ENCODE results near the gene GSK3B.

GSK3B gene

DNA sequence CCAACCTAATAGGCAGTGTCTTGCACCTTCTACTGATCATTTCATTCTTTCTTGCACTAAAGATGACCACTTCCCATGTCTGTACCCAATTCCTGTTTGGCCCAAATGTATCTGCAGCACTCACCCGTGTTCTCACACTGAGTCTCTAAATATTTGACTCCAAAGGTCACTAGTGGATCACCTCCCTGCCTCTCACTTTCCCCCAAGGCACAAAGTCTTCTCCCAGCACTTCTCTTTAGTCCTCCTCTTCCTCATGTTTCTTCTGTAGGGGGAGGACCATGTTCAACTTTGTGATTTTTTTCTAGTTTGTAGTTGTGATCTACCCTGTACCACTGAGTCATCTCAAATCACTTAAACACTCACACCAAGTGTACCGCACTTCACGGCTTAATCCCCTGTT is 298.4 kb downstream of the GSK3B start:
- Histone ChIP-seq H3K9me3 (ENCODE audit: control insufficient read depth, insufficient read depth, low read length) (no peaks in the 10 kb centered on the region), H3K4me1 (ENCODE audit: insufficient read depth, low read length) (peaks cover 16% of the 10 kb centered on the region), H3K9ac (ENCODE audit: low read depth, low read length) (no peak overlapping the region), H3K36me3 (ENCODE audit: insufficient read depth, low read length) (no peaks in the 10 kb centered on the region)

GRCh38 chr3:119794971-119795612 is 299.2 kb downstream of the GSK3B start:
- Histone ChIP-seq H3K9ac (ENCODE audit: low read depth, low read length) (no peak overlapping the region), H3K36me3 (ENCODE audit: insufficient read depth, low read length) (no peaks in the 10 kb centered on the region), H3K9me3 (ENCODE audit: control insufficient read depth, insufficient read depth, low read length) (no peaks in the 10 kb centered on the region), H3K4me1 (ENCODE audit: insufficient read depth, low read length) (peaks cover 16% of the 10 kb centered on the region)

- H3K4me1 ChIP-seq (ENCODE audit: insufficient read depth, low read length) = peaks cover 16% of the 10 kb centered on the region
- no peak overlapping the region for H3K9ac ChIP-seq (ENCODE audit: low read depth, low read length)
- no peaks in the 10 kb centered on the region for H3K9me3 ChIP-seq (ENCODE audit: control insufficient read depth, insufficient read depth, low read length)
- no peaks in the 10 kb centered on the region for H3K36me3 ChIP-seq (ENCODE audit: insufficient read depth, low read length)
These were observed 299.8 kb downstream of the GSK3B start for GRCh38 chr3:119794401-119794800.

- H3K9ac ChIP-seq (ENCODE audit: low read depth, low read length) = no peak overlapping the region
- H3K4me1 ChIP-seq (ENCODE audit: insufficient read depth, low read length) = peaks cover 16% of the 10 kb centered on the region
- no peaks in the 10 kb centered on the region for H3K9me3 ChIP-seq (ENCODE audit: control insufficient read depth, insufficient read depth, low read length)
- no peaks in the 10 kb centered on the region for H3K36me3 ChIP-seq (ENCODE audit: insufficient read depth, low read length)
These were observed 302.0 kb downstream of the GSK3B start for GRCh38 chr3:119792270-119792669.

DNA sequence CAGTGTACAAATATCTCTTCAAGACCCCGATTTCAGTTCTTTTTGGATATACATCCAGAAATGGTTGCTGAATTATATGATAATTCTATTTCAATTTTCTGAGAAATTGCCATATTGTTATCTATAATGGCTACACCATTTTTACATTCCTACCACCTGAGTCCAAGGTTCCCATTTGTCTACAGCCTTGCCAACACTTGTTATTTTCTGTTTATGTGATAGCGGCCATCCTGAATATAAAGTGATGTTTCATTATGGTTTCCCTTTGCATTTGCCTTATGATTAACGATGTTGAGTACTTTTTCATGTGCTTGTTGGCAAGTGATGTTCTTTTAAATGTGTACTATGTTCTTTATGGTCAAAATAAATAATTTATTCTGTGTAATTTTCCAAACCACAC is 303.9 kb downstream of the GSK3B start:
- Histone ChIP-seq H3K36me3 (ENCODE audit: insufficient read depth, low read length) (no peaks in the 10 kb centered on the region), H3K9me3 (ENCODE audit: control insufficient read depth, insufficient read depth, low read length) (no peaks in the 10 kb centered on the region), H3K9ac (ENCODE audit: low read depth, low read length) (no peak overlapping the region), H3K4me1 (ENCODE audit: insufficient read depth, low read length) (peaks cover under 1% of the 10 kb centered on the region)

- Histone ChIP-seq H3K9me3 (ENCODE audit: control insufficient read depth, insufficient read depth, low read length) (no peaks in the 10 kb centered on the region), H3K4me1 (ENCODE audit: insufficient read depth, low read length) (no peaks in the 10 kb centered on the region), H3K36me3 (ENCODE audit: insufficient read depth, low read length) (no peaks in the 10 kb centered on the region), H3K9ac (ENCODE audit: low read depth, low read length) (no peak overlapping the region)
These were observed 307.8 kb downstream of the GSK3B start for GRCh38 chr3:119786409-119786808.

DNA sequence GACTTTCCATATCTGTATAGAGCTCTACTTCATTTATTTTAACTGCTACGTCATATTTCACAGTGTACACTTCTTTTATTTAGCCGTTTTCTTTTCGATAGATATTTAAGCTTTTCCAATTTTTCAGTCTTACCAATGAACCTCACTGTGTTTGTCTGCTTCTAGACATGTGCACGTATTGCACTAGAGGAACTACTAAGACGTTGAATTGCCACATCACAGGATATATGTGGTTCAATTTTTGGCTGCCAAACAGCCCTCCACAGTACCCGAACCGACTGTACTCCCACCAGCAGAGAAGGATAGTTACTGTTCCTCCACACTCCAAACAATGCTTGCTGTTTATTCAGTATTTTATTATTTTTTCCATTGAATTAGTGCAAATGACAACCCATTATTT is 310.4 kb downstream of the GSK3B start:
- H3K9me3 ChIP-seq (ENCODE audit: control insufficient read depth, insufficient read depth, low read length) = no peaks in the 10 kb centered on the region
- H3K9ac ChIP-seq (ENCODE audit: low read depth, low read length) = no peak overlapping the region
- H3K4me1 ChIP-seq (ENCODE audit: insufficient read depth, low read length) = no peaks in the 10 kb centered on the region
- H3K36me3 ChIP-seq (ENCODE audit: insufficient read depth, low read length) = no peaks in the 10 kb centered on the region

GRCh38 chr3:119783255-119783654 is 311.0 kb downstream of the GSK3B start:
- H3K9me3 ChIP-seq (ENCODE audit: control insufficient read depth, insufficient read depth, low read length) = no peaks in the 10 kb centered on the region
- H3K36me3 ChIP-seq (ENCODE audit: insufficient read depth, low read length) = no peaks in the 10 kb centered on the region
- no peaks in the 10 kb centered on the region for H3K4me1 ChIP-seq (ENCODE audit: insufficient read depth, low read length)
- no peak overlapping the region for H3K9ac ChIP-seq (ENCODE audit: low read depth, low read length)

DNA sequence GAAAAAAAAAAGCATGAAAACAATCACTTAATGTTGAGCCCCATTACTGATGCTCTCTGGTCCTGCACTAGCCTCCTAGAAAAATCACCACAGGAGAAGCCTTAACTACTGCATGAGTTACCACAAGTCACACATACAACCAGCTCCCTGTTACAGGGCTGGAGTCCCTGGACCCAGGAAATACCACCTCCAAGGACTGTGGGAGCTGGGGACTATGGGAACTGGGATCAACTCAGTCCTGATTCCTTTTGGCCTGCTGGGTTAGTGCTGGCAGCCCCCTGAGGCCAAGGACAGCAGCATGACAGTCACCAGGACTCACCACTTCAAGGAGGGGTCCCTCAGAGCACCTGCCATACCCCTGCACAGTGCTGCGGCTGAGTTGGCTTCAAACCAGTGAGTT is 311.8 kb downstream of the GSK3B start:
- no peak overlapping the region for H3K9ac ChIP-seq (ENCODE audit: low read depth, low read length)

GRCh38 chr3:119781330-119782198 is 312.7 kb downstream of the GSK3B start, which contains the start of gene NR1I2:
TSS of gene NR1I2 (plus strand) at chr3:119782101.
- Histone ChIP-seq H3K36me3 (ENCODE audit: insufficient read depth, low read length) (no peaks in the 10 kb centered on the region), H3K9me3 (ENCODE audit: control insufficient read depth, insufficient read depth, low read length) (no peaks in the 10 kb centered on the region), H3K9ac (ENCODE audit: low read depth, low read length) (no peak within 1 kb of the TSS), H3K4me1 (ENCODE audit: insufficient read depth, low read length) (no peaks in the 10 kb centered on the region)

More for the DNA sequence above, 311.8 kb downstream of the GSK3B start:
- Histone ChIP-seq H3K36me3 (ENCODE audit: insufficient read depth, low read length) (no peaks in the 10 kb centered on the region), H3K4me1 (ENCODE audit: insufficient read depth, low read length) (no peaks in the 10 kb centered on the region), H3K9me3 (ENCODE audit: control insufficient read depth, insufficient read depth, low read length) (no peaks in the 10 kb centered on the region)

DNA sequence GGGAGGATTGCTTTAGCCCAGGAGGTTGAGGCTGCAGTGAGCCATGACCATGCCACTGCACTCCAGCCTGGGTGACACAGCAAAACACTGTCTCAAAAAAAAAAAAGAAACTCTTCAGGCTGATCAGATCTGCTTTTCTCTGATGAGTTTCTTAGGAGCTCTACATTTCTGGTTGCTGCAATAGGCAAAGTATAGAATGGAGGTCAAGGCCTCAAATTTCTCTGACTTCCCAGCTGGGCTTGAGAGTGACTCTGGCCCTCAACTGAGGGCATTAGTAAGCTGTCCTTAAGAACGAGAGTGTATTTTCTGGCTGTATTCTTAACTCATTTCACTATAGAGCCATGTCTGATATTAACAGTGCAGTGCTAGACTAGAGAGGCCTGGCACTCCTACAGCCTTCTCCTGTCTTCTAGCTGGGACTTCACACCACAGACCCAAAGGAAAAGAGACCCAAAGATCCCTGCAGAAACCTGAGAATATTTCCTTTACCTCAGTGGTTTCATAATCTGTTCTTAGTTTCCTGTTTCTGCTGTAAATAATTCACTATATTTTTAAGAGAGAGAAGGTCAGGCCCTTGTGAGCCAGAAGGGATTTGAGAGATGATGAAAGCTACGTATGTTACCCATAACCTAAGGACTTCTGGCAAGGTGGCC is 314.4 kb downstream of the GSK3B start:
- H3K4me1 ChIP-seq (ENCODE audit: insufficient read depth, low read length) = no peaks in the 10 kb centered on the region
- no peaks in the 10 kb centered on the region for H3K36me3 ChIP-seq (ENCODE audit: insufficient read depth, low read length)
- H3K9me3 ChIP-seq (ENCODE audit: control insufficient read depth, insufficient read depth, low read length) = no peaks in the 10 kb centered on the region; the same call in 1 of the 2 replicates
- H3K9ac ChIP-seq (ENCODE audit: low read depth, low read length) = no peak overlapping the region

DNA sequence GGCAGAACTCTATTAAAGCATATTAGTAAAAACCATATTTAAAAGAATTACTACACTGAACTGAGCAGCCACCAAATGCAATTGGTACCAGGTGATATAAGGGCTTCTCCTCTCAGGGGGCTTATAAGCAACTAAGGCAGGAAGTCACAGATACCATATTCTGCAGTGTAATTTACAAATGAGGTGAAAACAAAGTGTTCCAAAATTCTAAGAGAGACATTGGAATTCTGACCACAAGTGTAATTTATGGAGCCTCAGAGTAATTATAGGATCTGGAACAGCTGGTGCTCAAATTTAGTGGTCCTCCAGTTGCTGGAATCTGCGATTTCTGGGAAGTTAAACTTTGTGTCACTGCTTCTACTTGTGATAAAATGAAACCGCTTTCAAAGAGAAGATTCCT is 315.4 kb downstream of the GSK3B start:
- H3K9me3 ChIP-seq (ENCODE audit: control insufficient read depth, insufficient read depth, low read length) = no peaks in the 10 kb centered on the region; the same call in 1 of the 2 replicates
- peaks cover 5% of the 10 kb centered on the region; the same call in 1 of the 2 replicates for H3K4me1 ChIP-seq (ENCODE audit: insufficient read depth, low read length)
- H3K36me3 ChIP-seq (ENCODE audit: insufficient read depth, low read length) = no peaks in the 10 kb centered on the region
- H3K9ac ChIP-seq (ENCODE audit: low read depth, low read length) = no peak overlapping the region

DNA sequence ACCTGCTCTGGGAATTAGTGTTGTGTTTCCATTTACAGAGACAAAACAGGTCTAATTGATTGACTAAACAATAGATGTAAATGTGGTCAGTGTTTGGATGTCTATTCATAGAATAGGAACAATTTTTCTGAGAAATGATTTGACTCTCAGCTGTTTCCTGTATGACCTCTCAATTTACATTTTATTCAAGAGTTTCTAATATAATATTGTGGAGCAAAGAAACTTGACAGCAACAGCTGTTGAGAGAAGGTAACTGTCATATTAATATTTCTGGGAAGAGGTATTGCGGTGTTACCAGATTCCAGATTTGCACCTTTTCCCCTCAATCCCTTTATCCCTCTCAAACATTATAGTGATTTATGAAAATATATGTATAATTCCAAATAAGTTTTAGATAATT is 316.1 kb downstream of the GSK3B start:
- Histone ChIP-seq H3K9me3 (ENCODE audit: control insufficient read depth, insufficient read depth, low read length) (no peaks in the 10 kb centered on the region; the same call in 1 of the 2 replicates), H3K9ac (ENCODE audit: low read depth, low read length) (no peak overlapping the region), H3K4me1 (ENCODE audit: insufficient read depth, low read length) (peaks cover 5% of the 10 kb centered on the region; the same call in 1 of the 2 replicates), H3K36me3 (ENCODE audit: insufficient read depth, low read length) (no peaks in the 10 kb centered on the region)

GRCh38 chr3:119776304-119776703 is 317.9 kb downstream of the GSK3B start:
- H3K4me1 ChIP-seq (ENCODE audit: insufficient read depth, low read length) = peaks cover 5% of the 10 kb centered on the region; the same call in 1 of the 2 replicates
- H3K36me3 ChIP-seq (ENCODE audit: insufficient read depth, low read length) = no peaks in the 10 kb centered on the region

More at GRCh38 chr3:119776304-119776703, 317.9 kb downstream of the GSK3B start:
- Histone ChIP-seq H3K9ac (ENCODE audit: low read depth, low read length) (no peak overlapping the region), H3K9me3 (ENCODE audit: control insufficient read depth, insufficient read depth, low read length) (no peaks in the 10 kb centered on the region; the same call in 1 of the 2 replicates)

Measured in ES-I3 (cell line).